HG03520 (cell line): Measurements from ENCODE around the gene KLF15.

Experiments
- ATAC-seq: cut with Tn5 transposase; IDR thresholded peaks from one replicate; pipeline ENCODE4 v1.9.1; 2021; ENCODE audit warnings: mild to moderate bottlenecking, moderate library complexity; ENCODE audit not compliant: unreplicated experiment

Gene KLF15

GRCh38 chr3:126364130-126364695 is 7.0 kb upstream of the KLF15 start:
- no peak for ATAC-seq

- ATAC-seq, result no peak
These were observed 4.0 kb upstream of the KLF15 start for GRCh38 chr3:126361211-126361610.

GRCh38 chr3:126360714-126361060 is 3.5 kb upstream of the KLF15 start:
- ATAC-seq, result no peak

GRCh38 chr3:126360046-126360713 is 3.0 kb upstream of the KLF15 start:
- no peak for ATAC-seq

GRCh38 chr3:126358816-126359181 is 1.6 kb upstream of the KLF15 start:
- ATAC-seq, result no peak

- ATAC-seq, result no peak
These were observed 1.0 kb upstream of the KLF15 start for GRCh38 chr3:126358038-126358815.

- ATAC-seq, result peak; percentile 11
These were observed 589 bp downstream of the KLF15 start for GRCh38 chr3:126356373-126357264.

GRCh38 chr3:126355777-126356372 is 1.3 kb downstream of the KLF15 start:
- ATAC-seq, result no peak

GRCh38 chr3:126355251-126355650 is 2.0 kb downstream of the KLF15 start:
- ATAC-seq, result no peak

- ATAC-seq, result no peak
These were observed 2.4 kb downstream of the KLF15 start for GRCh38 chr3:126354776-126355175.

GRCh38 chr3:126353694-126354321 is 3.4 kb downstream of the KLF15 start:
- ATAC-seq, result no peak

GRCh38 chr3:126352476-126353454 is 4.4 kb downstream of the KLF15 start:
- no peak for ATAC-seq

GRCh38 chr3:126351771-126352475 is 5.3 kb downstream of the KLF15 start:
- no peak for ATAC-seq

- no peak for ATAC-seq
These were observed 6.0 kb downstream of the KLF15 start for GRCh38 chr3:126351086-126351770.

- no peak for ATAC-seq
These were observed 6.6 kb downstream of the KLF15 start for GRCh38 chr3:126350502-126351085.

- no peak for ATAC-seq
These were observed 7.4 kb downstream of the KLF15 start for GRCh38 chr3:126349611-126350501.

GRCh38 chr3:126349071-126349470 is 8.1 kb downstream of the KLF15 start:
- ATAC-seq, result no peak
